ENCODE data around the gene EFHD2.
"Not testable (repeated sequence)": the region's sequence is repeated elsewhere in the genome, so short reads cannot be mapped to it uniquely, and the experiment has no call there.

- not testable (repeated sequence) for TF ChIP-seq CTCF, POLR2A (IDR thresholded peaks at IDR 0.05)
These were observed 61.4 kb downstream of the EFHD2 start for GRCh38 chr1:15471067-15471466.

Data from vagina (tissue), 2 donors.